GM13977 (cell line): ENCODE data around the gene C2orf81.

Experiments used
- DNase-seq: peaks from one replicate; pipeline ENCODE4 v3.0.0; 2012; ENCODE audit warnings: low spot score
- in situ Hi-C: fragments of 300-500 bp; cut with MboI; formaldehyde crosslinking; loops from one replicate; pipeline ENCODE4 v1.12.0; 2022; ENCODE audit warnings: low sequenced_read_pairs, low pct_unique_long_range_greater_than_20kb, mixed read lengths, inconsistent platforms; ENCODE audit not compliant: unreplicated experiment
- TF ChIP-seq, protein P1 (sequence below): IDR thresholded peaks from 2 replicates; pipeline ENCODE4 v1.5.1; 2012; ENCODE audit warnings: mild to moderate bottlenecking, control low read depth; ENCODE audit not compliant: insufficient read depth; ENCODE audit errors: extremely low read depth, missing control alignments

The C2orf81 gene

DNA sequence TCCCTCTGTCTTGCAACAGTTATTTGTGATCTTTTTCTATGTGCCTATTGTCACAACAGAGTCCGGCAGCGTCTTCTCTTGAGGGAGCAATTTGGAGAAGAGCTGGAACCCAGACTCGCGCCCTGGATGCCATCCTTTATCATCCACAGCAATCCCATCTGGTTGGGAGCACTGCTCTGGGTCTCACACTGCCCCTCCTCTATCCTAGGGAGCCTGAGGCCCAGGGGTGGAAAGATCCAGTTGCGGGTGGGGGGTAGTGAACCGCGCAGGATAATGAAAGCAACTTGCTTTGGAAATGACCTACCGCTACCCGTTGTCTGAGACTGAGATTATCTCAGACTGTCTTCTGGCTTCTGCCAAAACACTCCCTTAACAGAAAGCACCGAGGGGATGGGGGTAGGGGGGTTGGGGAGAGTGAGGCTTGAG is 37.5 kb upstream of the C2orf81 start:
- TF ChIP-seq, protein P1, sequence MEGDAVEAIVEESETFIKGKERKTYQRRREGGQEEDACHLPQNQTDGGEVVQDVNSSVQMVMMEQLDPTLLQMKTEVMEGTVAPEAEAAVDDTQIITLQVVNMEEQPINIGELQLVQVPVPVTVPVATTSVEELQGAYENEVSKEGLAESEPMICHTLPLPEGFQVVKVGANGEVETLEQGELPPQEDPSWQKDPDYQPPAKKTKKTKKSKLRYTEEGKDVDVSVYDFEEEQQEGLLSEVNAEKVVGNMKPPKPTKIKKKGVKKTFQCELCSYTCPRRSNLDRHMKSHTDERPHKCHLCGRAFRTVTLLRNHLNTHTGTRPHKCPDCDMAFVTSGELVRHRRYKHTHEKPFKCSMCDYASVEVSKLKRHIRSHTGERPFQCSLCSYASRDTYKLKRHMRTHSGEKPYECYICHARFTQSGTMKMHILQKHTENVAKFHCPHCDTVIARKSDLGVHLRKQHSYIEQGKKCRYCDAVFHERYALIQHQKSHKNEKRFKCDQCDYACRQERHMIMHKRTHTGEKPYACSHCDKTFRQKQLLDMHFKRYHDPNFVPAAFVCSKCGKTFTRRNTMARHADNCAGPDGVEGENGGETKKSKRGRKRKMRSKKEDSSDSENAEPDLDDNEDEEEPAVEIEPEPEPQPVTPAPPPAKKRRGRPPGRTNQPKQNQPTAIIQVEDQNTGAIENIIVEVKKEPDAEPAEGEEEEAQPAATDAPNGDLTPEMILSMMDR, result no peak
- DNase-seq, result no peak
- in situ Hi-C loops, result no loop called here

DNA sequence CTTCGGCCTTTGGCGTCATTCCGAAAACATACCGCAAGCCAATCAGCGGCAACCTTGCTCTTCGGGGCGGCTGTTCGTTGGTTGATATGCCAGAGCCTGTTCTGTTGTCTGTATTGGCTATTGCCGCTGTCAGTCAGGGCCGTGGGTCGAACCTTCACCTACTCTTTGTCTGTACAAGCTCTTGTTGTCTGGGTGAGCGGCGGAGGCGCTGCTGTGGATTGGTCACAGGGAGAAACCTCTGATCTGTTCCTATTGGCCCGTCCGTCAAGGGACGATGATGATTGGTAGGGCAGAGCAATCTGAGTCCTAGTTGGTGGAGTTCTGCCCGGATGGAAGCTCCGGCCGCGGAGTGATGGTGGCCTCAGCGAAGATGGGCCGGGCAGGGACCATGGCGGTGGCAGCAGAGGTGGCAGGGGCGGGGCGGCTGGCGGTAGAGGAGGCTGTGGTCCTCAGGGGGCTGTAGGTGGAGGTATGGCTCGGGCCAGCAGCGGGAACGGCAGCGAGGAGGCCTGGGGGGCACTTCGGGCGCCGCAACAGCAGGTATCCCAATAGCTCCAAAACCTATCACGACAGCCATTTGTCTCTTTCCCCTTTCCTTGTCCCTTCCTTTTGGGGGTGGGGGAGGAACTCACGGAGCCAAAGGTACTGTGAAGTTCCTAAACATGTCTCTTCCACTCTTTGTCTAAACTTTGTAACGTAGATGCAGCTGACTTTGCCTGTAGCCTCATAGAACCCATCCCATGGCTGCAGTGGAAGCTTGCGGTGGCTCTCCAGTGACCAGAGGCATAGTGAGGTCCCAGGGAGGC is 36.9 kb upstream of the C2orf81 start, which contains the start of gene WBP1:
TSS of gene WBP1 (plus strand) at position 307 of the 806 bp plus-strand sequence. CDS start at position 472, 165 bp downstream.
- TF ChIP-seq, protein P1, result no peak
- peak; percentile 97 for DNase-seq
- in situ Hi-C loops, result no loop called here

DNA sequence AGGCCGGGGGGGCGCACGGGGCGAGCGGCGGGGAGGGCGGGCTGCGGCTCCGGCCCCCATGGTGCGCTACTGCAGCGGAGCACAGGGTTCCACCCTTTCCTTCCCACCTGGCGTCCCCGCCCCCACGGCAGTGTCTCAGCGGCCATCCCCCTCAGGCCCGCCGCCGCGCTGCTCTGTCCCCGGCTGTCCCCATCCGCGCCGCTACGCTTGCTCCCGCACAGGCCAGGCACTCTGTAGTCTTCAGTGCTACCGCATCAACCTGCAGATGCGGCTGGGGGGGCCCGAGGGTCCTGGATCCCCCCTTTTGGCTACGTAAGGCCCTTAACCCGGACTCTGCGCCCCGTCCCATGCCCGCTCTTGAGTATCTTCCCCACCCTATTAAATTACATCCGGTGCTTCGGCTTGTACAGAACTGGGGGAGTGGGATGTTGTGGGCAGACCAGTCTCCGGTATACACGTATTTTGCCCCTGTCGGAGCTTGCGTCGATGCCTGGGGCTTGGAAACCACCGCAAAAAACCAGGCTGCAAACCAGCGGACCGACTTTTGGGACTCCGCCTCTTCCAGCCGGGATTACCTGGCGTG is 36.2 kb upstream of the C2orf81 start:
- peak; percentile 82 for DNase-seq
- TF ChIP-seq, protein P1, result no peak
- in situ Hi-C loops, result no loop called here

DNA sequence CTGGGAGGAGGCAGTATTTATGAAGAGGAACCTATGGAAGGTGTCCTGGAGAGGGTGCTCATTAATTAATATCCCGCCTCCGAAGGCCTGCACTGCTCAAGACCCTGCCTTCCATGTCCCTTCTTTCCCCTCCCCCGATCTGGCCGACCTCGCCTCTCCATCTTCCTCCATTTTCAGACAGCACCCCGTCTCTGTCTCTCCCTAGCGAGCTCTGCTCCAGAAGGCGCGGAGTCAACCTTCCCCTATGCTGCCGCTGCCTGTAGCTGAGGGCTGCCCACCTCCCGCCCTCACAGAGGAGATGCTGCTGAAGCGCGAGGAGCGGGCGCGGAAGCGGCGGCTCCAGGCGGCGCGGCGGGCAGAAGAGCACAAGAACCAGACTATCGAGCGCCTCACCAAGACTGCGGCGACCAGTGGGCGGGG is 35.7 kb upstream of the C2orf81 start:
- no peak for DNase-seq
- in situ Hi-C loops, result no loop called here
- TF ChIP-seq, protein P1, result no peak

DNA sequence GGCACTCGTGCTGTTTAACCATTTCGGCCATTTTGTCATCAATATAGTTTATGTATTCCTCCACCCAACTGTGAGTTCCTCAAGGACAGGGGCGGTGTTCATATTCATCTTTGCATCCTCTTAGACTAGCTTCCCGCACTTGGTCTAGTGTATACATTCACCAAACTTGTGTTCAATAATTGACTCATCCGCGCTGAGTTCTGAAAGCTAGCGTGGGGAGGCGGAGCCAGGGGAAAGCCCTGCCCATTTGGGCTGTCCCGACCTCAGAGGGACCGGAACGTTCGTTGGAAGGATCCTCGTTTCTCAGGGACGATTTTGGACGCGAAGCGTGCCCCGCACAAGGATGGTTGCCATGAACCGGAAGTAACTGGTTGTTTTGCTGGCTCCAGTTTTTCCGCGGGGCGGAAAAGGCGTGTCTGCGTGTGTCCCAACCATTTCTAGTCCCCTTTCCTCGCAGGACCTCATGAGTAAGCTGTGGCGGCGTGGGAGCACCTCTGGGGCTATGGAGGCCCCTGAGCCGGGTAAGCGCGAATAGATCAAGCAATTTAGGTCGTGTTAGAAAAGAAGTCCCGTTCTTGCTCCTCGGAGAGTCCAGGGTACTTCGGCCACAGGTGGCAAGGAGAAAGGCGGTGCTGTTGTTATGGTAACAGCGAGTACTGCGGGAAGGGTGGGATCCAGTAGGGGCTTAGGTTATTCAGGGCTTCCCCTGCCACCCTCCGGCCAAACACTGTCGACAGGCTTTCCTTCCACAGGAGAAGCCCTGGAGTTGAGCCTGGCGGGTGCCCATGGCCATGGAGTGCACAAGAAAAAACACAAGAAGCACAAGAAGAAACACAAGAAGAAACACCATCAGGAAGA is 33.5 kb upstream of the C2orf81 start, which contains the start of gene INO80B:
TSS of gene INO80B (plus strand) at position 434 of the 858 bp plus-strand sequence. CDS start at position 464, 30 bp downstream.
- DNase-seq, result peak; percentile 87
- TF ChIP-seq, protein P1, result peak; percentile 20
- in situ Hi-C loops, result no loop called here

DNA sequence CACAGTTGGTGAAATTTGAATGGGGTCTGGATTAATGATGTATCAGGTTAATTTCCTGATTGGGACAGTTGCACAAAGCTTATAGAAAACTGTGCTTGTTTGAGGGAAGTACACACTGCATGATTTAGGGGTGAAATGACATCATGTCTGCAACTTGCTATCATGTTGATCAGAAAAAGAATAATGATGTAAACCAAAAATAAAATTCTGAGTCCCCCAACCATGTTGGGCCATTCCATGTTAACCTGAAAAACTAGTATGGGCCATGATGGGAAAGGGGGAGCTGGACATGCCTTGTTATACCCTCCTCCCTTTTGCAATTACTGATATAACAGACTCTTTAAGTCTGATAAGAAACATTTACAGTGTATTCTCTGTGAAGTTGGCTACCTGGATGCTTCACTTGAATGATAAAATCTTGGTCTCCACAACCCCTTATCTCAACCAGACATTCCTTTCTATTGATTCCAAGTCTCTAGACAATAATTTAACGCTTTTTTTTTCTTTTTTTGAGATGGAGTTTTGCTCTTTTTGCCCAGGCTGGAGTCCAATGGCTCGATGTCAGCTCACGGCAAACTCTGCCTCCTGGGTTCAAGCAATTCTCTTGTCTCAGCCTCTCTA is 29.3 kb upstream of the C2orf81 start:
- in situ Hi-C loops, result no loop called here
- TF ChIP-seq, protein P1, result no peak
- no peak for DNase-seq
